ENCODE measurements around the gene VSNL1. TPM values are rescaled to one million over a fixed set of nuclear protein-coding genes. Genes with fewer than 3 reads are reported as not detected.

VSNL1 gene
- total RNA-seq, 1 experiment from 2014 or later = not detected

GRCh38 chr2:17592731-17593409 lies 52.4 kb downstream of the VSNL1 start:
- no peak for TF ChIP-seq CTCF (IDR thresholded peaks at IDR 0.05; ENCODE audit: unreplicated experiment)
- no TSS peak for BruUV-seq (replicated peaks)
- Mint-ChIP-seq H3K27me3 (ENCODE audit: unreplicated experiment) (no peaks in the 10 kb centered on the region), H3K9me3 (ENCODE audit: low read depth, unreplicated experiment) (peaks cover 4% of the 10 kb centered on the region), H3K27ac (ENCODE audit: unreplicated experiment) (no peak overlapping the region), H3K4me1 (ENCODE audit: low read depth, unreplicated experiment) (no peaks in the 10 kb centered on the region), H3K4me3 (ENCODE audit: low read depth, unreplicated experiment) (no peak overlapping the region), H3K36me3 (ENCODE audit: insufficient read depth, unreplicated experiment) (no peaks in the 10 kb centered on the region)
- DNase-seq = no peak
- intact Hi-C loops (cut with micrococcal nuclease; ENCODE audit: unreplicated experiment) = no loop called here
- CTCF ChIA-PET = interaction anchor here (0.7 kb wide), 1 partner anchor 83 kb away, joined by 4 read pairs; no protein-coding TSS in a partner anchor

GRCh38 chr2:17593445-17593840 lies 52.9 kb downstream of the VSNL1 start:
- no peak for TF ChIP-seq CTCF (IDR thresholded peaks at IDR 0.05; ENCODE audit: unreplicated experiment)
- no peak overlapping the region for H3K27ac Mint-ChIP-seq (ENCODE audit: unreplicated experiment)
- DNase-seq = no peak
- H3K4me3 Mint-ChIP-seq (ENCODE audit: low read depth, unreplicated experiment) = no peak overlapping the region
- CTCF ChIA-PET = no interaction called here
- intact Hi-C loops (cut with micrococcal nuclease; ENCODE audit: unreplicated experiment) = no loop called here
- BruUV-seq (replicated peaks) = no TSS peak
- H3K36me3 Mint-ChIP-seq (ENCODE audit: insufficient read depth, unreplicated experiment) = no peaks in the 10 kb centered on the region
- no peaks in the 10 kb centered on the region for H3K4me1 Mint-ChIP-seq (ENCODE audit: low read depth, unreplicated experiment)
- H3K9me3 Mint-ChIP-seq (ENCODE audit: low read depth, unreplicated experiment) = peaks cover 4% of the 10 kb centered on the region
- H3K27me3 Mint-ChIP-seq (ENCODE audit: unreplicated experiment) = no peaks in the 10 kb centered on the region

- Mint-ChIP-seq H3K27ac (ENCODE audit: unreplicated experiment) (no peak overlapping the region), H3K36me3 (ENCODE audit: insufficient read depth, unreplicated experiment) (no peaks in the 10 kb centered on the region), H3K9me3 (ENCODE audit: low read depth, unreplicated experiment) (peaks cover 2% of the 10 kb centered on the region), H3K27me3 (ENCODE audit: unreplicated experiment) (no peaks in the 10 kb centered on the region), H3K4me3 (ENCODE audit: low read depth, unreplicated experiment) (no peak overlapping the region), H3K4me1 (ENCODE audit: low read depth, unreplicated experiment) (peaks cover under 1% of the 10 kb centered on the region)
- CTCF ChIA-PET = no interaction called here
- intact Hi-C loops (cut with micrococcal nuclease; ENCODE audit: unreplicated experiment) = no loop called here
- DNase-seq = no peak
- no TSS peak for BruUV-seq (replicated peaks)
- TF ChIP-seq CTCF (IDR thresholded peaks at IDR 0.05; ENCODE audit: unreplicated experiment) = no peak
Observed at GRCh38 chr2:17593841-17594491, 53.5 kb downstream of the VSNL1 start.

- CTCF ChIA-PET = no interaction called here
- intact Hi-C loops (cut with micrococcal nuclease; ENCODE audit: unreplicated experiment) = no loop called here
- Mint-ChIP-seq H3K4me1 (ENCODE audit: low read depth, unreplicated experiment) (peaks cover 8% of the 10 kb centered on the region), H3K36me3 (ENCODE audit: insufficient read depth, unreplicated experiment) (no peaks in the 10 kb centered on the region), H3K9me3 (ENCODE audit: low read depth, unreplicated experiment) (no peaks in the 10 kb centered on the region), H3K27ac (ENCODE audit: unreplicated experiment) (no peak overlapping the region), H3K27me3 (ENCODE audit: unreplicated experiment) (no peaks in the 10 kb centered on the region), H3K4me3 (ENCODE audit: low read depth, unreplicated experiment) (no peak overlapping the region)
- no peak for DNase-seq
- BruUV-seq (replicated peaks) = no TSS peak
- no peak for TF ChIP-seq CTCF (IDR thresholded peaks at IDR 0.05; ENCODE audit: unreplicated experiment)
Observed at GRCh38 chr2:17594533-17595401, 54.3 kb downstream of the VSNL1 start.

Measured in Calu3 (cell line).